HG03378 (cell line): ENCODE results near the gene C2orf49.

ENCODE experiments used
- ATAC-seq: cut with Tn5 transposase; IDR thresholded peaks from one replicate; pipeline ENCODE4 v1.9.1; 2021; ENCODE audit warnings: mild to moderate bottlenecking, moderate library complexity; ENCODE audit not compliant: unreplicated experiment

Gene C2orf49

DNA sequence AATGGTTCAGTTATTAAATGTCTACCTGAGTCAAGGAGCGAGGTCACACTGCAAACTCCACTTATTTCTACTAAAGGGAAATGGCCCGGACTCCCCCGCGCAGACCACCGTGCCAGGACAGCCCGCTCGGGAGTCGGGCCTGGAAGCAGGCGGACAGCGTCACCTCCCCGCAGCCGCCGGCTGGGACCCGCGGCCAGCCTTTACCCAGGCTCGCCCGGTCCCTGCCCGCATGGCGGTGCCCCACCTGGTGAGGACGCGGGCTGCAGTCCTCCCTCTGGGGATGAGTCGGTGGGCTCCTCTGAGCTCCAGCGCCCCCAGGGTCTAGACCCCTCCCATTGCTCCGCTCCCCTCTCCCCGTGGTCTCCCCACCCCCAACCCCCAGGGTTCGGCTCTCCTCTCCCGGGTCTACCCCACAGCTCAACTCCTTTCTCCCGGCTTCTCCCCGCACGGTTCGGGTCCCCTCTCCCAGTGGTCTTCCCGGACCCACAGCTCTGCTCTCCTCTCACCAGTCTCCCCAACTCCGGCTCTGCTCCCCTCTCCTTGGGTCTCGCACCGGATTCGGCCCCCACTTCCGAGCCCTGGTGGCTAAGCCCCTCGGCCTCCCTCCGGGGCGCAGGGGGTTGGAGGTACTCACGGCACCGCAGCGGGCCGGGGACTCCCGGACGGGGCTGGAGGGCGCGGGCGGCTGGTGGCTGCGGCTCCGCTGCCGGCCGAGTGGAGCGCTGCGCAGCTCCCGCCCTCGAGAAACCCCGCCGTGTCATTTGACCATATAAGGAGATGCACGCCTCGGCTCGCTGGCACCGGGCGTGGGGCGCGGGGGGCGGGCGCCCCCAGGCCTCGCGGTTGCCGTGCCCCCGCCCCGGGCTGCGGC lies 61.2 kb downstream of the C2orf49 start, which contains the start of gene FHL2:
TSS of gene FHL2 (minus strand) at position 716 of the 871 bp plus-strand sequence. CDS start 12,535 bp downstream, outside the sequence.
- peak; percentile 89 for ATAC-seq
